GM19099 (cell line): ENCODE measurements around the gene CERS4.

ENCODE experiments used
- POLR2A ChIP-seq: IDR thresholded peaks from 3 replicates; pipeline ENCODE4 v1.6.1; 2011; ENCODE audit warnings: low read depth; ENCODE audit not compliant: insufficient read length; ENCODE audit errors: extremely low read depth

Gene CERS4

GRCh38 chr19:8251025-8251472, 41.9 kb downstream of the CERS4 start:
- no peak for TF ChIP-seq POLR2A

GRCh38 chr19:8252922-8253589, 43.9 kb downstream of the CERS4 start:
- TF ChIP-seq POLR2A = no peak

- no peak for TF ChIP-seq POLR2A
Observed at GRCh38 chr19:8253678-8254077, 44.5 kb downstream of the CERS4 start.

GRCh38 chr19:8254286-8255001, 45.3 kb downstream of the CERS4 start:
- TF ChIP-seq POLR2A = no peak

GRCh38 chr19:8255426-8256125, 46.4 kb downstream of the CERS4 start:
- no peak for TF ChIP-seq POLR2A

- no peak for TF ChIP-seq POLR2A
Observed at GRCh38 chr19:8256276-8257051, 47.3 kb downstream of the CERS4 start.

GRCh38 chr19:8257052-8257443, 47.9 kb downstream of the CERS4 start:
- no peak for TF ChIP-seq POLR2A

- TF ChIP-seq POLR2A = no peak
Observed at GRCh38 chr19:8259142-8259921, 50.2 kb downstream of the CERS4 start.

GRCh38 chr19:8259922-8260247, 50.7 kb downstream of the CERS4 start:
- TF ChIP-seq POLR2A = no peak

GRCh38 chr19:8261347-8261746, 52.2 kb downstream of the CERS4 start:
- TF ChIP-seq POLR2A = no peak

GRCh38 chr19:8261881-8262280, 52.7 kb downstream of the CERS4 start:
- no peak for TF ChIP-seq POLR2A

GRCh38 chr19:8262431-8262830, 53.3 kb downstream of the CERS4 start:
- no peak for TF ChIP-seq POLR2A

GRCh38 chr19:8265872-8266271, 56.7 kb downstream of the CERS4 start:
- TF ChIP-seq POLR2A = no peak

- no peak for TF ChIP-seq POLR2A
Observed at GRCh38 chr19:8269724-8270123, 60.6 kb downstream of the CERS4 start.

- TF ChIP-seq POLR2A = no peak
Observed at GRCh38 chr19:8302357-8302691, 93.2 kb downstream of the CERS4 start.
